ENCODE measurements around the gene RNASE13. TPM values are rescaled to one million over a fixed set of nuclear protein-coding genes. Genes with fewer than 3 reads are reported as not detected.

RNASE13 gene
- total RNA-seq, 1 donor from 2014 or later, result not detected

GRCh38 chr14:21049271-21049673, 14.7 kb upstream of the RNASE13 start:
- no peak overlapping the region for H3K4me3 ChIP-seq (ENCODE audit: low read depth, low read length)
- FAIRE-seq (no peak), DNase-seq (ENCODE audit: low read depth) (no peak)
- no peaks in the 10 kb centered on the region for H3K27me3 ChIP-seq (ENCODE audit: control insufficient read depth, insufficient read depth, low read length)
- H3K36me3 ChIP-seq (ENCODE audit: control insufficient read depth, insufficient read depth, low read length), result no peaks in the 10 kb centered on the region
- TF ChIP-seq, protein P1, sequence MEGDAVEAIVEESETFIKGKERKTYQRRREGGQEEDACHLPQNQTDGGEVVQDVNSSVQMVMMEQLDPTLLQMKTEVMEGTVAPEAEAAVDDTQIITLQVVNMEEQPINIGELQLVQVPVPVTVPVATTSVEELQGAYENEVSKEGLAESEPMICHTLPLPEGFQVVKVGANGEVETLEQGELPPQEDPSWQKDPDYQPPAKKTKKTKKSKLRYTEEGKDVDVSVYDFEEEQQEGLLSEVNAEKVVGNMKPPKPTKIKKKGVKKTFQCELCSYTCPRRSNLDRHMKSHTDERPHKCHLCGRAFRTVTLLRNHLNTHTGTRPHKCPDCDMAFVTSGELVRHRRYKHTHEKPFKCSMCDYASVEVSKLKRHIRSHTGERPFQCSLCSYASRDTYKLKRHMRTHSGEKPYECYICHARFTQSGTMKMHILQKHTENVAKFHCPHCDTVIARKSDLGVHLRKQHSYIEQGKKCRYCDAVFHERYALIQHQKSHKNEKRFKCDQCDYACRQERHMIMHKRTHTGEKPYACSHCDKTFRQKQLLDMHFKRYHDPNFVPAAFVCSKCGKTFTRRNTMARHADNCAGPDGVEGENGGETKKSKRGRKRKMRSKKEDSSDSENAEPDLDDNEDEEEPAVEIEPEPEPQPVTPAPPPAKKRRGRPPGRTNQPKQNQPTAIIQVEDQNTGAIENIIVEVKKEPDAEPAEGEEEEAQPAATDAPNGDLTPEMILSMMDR (IDR thresholded peaks at IDR 0.05; ENCODE audit: insufficient read depth, low read length, severe bottlenecking), result no peak

GRCh38 chr14:21048638-21049037, 14.0 kb upstream of the RNASE13 start:
- no peak for FAIRE-seq
- H3K4me3 ChIP-seq (ENCODE audit: low read depth, low read length), result no peak overlapping the region

GRCh38 chr14:21047378-21047781, 12.8 kb upstream of the RNASE13 start:
- H3K36me3 ChIP-seq (ENCODE audit: control insufficient read depth, insufficient read depth, low read length), result no peaks in the 10 kb centered on the region
- H3K27me3 ChIP-seq (ENCODE audit: control insufficient read depth, insufficient read depth, low read length), result no peaks in the 10 kb centered on the region
- TF ChIP-seq, protein P1 (IDR thresholded peaks at IDR 0.05; ENCODE audit: insufficient read depth, low read length, severe bottlenecking), result no peak
- FAIRE-seq, result no peak
- no peak for DNase-seq (ENCODE audit: low read depth)
- no peak overlapping the region for H3K4me3 ChIP-seq (ENCODE audit: low read depth, low read length)

More at GRCh38 chr14:21048638-21049037, 14.0 kb upstream of the RNASE13 start:
- Histone ChIP-seq H3K27me3 (ENCODE audit: control insufficient read depth, insufficient read depth, low read length) (no peaks in the 10 kb centered on the region), H3K36me3 (ENCODE audit: control insufficient read depth, insufficient read depth, low read length) (no peaks in the 10 kb centered on the region)
- no peak for DNase-seq (ENCODE audit: low read depth)
- TF ChIP-seq, protein P1 (IDR thresholded peaks at IDR 0.05; ENCODE audit: insufficient read depth, low read length, severe bottlenecking), result no peak

GRCh38 chr14:21043974-21044618, 9.5 kb upstream of the RNASE13 start:
- FAIRE-seq, result no peak
- no peaks in the 10 kb centered on the region for H3K27me3 ChIP-seq (ENCODE audit: control insufficient read depth, insufficient read depth, low read length)
- no peaks in the 10 kb centered on the region for H3K36me3 ChIP-seq (ENCODE audit: control insufficient read depth, insufficient read depth, low read length)
- no peak overlapping the region for H3K4me3 ChIP-seq (ENCODE audit: low read depth, low read length)
- DNase-seq (ENCODE audit: low read depth), result no peak
- TF ChIP-seq, protein P1 (IDR thresholded peaks at IDR 0.05; ENCODE audit: insufficient read depth, low read length, severe bottlenecking), result no peak

- FAIRE-seq (no peak), DNase-seq (ENCODE audit: low read depth) (no peak)
- TF ChIP-seq, protein P1 (IDR thresholded peaks at IDR 0.05; ENCODE audit: insufficient read depth, low read length, severe bottlenecking), result no peak
- Histone ChIP-seq H3K27me3 (ENCODE audit: control insufficient read depth, insufficient read depth, low read length) (no peaks in the 10 kb centered on the region), H3K4me3 (ENCODE audit: low read depth, low read length) (no peak overlapping the region), H3K36me3 (ENCODE audit: control insufficient read depth, insufficient read depth, low read length) (no peaks in the 10 kb centered on the region)
Observed at GRCh38 chr14:21043387-21043973, 8.9 kb upstream of the RNASE13 start.

All from bronchial epithelial cell (primary cell).